M059J (cell line): Measurements from ENCODE around the gene PAPOLB. TPM values are rescaled to one million over a fixed set of nuclear protein-coding genes. Genes with fewer than 3 reads are reported as not detected.

Experiments
- DNase-seq: peaks from one replicate; pipeline ENCODE4 v3.0.0-alpha.2; 2012; ENCODE audit warnings: low read depth
- total RNA-seq: library from RNA; depleted of rRNA; stranded (reverse); fragments of >200 nt; shearing (Covaris generic); gene quantifications from 2 replicates; pipeline ENCODE4 v1.2.3, GENCODE V29; 2014

The PAPOLB gene
- total RNA-seq, 1 experiment from 2014 or later, result not detected

DNA sequence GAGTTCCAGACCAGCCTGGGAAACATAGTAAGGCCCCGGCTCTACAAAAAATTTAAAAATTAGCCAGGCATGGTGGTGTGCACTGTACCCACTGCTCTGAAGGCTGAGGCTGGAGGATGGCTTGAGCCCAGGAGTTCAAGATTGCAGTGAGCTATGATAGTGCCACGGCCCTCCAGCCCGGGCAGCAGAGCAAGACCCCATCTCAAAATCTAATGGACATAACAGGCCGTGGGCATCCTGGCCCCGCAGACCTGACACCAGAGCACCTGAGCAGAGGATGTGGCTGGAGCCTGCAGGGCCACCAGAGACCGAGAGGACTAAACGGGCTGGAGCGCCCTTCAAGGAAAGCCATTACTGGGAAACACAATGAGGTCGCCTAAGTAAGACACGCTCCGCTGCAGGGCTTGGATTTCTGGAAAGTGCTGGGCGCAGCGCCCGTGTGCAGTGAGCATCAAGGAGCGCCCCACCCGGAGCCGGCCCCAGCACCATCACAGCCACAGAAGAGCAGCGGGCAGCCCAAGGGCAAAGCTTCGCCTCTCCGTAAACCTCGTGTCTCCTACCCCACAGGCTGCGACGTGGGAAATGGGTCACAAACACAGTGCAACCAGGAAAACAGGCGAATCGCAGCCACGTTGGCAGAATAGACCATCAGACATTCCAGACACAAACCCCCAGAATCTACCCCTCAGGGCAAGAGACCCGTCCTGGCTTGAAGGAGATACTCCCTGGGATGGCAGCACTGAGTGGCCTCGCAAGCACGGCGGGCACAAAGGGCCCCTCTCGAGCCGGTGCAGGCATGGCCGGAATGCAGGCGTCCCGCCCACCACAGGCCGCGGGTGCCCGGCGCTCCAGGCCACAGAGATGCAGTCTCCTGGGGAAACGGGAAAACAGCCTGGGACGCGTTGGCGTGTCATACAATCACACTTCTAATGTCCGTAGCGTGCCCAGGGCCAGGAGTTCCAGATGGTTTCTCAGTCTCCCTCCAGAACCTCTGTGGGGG, 16.8 kb upstream of the PAPOLB start:
- DNase-seq, result peak; percentile 42

GRCh38 chr7:4876586-4876985, 14.8 kb upstream of the PAPOLB start:
- DNase-seq, result no peak

DNA sequence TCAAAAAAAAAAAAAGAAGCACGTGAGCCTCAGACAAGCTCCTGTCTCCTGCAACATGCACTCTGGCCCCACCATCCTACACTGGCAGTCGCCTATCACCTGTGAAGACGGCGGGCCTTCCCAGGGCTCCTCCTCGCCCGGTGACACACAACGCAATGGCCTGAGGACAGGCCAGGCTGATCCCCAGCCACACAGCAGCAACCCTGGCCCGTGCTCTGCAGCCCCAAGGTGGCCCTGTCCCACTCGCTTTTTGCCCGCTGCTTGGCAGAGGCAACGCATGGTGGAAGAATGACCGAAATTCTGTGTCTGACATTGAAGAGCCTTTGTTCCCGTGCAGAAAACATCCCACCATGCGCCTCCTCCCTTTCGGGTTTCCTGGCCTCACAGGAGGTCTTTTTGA, 13.6 kb upstream of the PAPOLB start:
- DNase-seq, result no peak

DNA sequence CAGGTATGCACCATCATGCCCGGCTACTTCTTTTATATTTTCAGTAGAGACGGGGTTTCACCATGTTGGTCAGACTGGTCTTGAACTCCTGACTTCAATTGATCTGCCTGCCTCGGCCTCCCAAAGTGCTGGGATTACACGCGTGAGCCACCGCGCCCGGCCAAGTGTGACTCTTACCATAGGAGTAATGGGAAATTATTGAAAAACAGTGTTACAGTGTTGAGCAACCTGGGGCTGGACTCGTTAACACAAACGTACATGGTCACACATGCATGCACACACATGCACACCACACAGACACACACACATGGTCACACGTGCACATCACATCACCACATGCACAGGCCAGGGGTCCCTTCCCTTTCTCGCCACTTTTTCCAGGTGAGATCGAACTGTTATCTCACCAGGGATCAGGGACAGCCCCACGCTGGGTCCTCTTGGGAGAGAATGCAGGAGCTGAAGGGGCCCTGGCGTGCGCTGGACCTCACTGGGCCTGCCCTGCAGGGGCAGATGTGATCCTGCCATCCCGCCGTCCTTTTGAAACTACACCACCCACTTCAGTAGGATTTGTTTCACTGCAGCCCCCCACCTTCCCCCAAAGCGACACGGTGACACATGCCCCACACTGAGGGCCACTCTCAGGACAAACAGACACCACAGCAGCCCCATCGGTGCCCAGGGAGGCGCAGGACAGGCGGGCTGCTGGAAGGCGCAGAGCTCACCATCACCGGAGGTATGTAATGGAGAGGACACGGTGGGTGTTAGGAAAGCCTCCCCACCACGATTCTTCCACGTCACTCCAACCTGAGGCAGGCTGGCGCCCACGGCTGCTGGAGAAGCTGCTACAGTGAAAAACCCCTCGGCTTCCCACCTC, 11.5 kb upstream of the PAPOLB start:
- no peak for DNase-seq

DNA sequence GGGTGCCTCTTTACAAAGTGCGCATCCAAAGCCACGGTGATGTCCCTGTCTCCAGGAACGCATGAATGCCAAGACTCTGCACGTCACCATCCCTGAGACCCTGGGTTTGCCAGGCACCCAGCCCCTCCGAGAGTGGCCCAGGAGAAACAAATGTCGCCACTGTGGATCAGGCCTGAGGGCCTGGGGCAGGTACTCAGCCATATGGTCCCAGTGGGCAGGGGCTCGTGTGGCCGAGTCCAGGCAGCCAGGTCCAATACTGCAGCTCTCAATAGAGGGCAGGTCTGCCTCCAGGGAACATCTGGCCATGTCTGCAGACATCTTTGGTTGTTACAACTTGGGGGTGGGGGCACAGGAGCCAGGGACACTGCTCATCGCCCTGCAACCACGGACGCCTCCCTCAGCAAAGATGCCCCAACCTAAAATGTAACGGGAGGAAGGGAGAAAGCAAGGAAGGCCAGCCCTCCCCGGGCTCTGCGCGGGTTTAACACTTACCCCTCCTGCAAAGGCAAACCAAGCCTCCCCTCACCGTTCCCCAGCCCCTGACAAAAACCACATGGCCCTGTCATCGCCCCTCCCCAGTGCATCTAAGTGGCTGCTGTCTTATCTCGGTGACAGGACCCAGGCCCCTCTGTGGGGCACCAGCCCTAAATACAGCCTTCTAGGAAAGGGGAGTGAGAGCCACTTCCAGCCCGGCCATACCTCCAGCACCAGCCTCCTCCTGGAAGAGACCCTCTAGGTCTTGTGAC, 10.3 kb upstream of the PAPOLB start:
- no peak for DNase-seq

- no peak for DNase-seq
These were observed 9.3 kb upstream of the PAPOLB start for GRCh38 chr7:4871056-4871680.

GRCh38 chr7:4868493-4868892, 6.7 kb upstream of the PAPOLB start:
- DNase-seq, result no peak

DNA sequence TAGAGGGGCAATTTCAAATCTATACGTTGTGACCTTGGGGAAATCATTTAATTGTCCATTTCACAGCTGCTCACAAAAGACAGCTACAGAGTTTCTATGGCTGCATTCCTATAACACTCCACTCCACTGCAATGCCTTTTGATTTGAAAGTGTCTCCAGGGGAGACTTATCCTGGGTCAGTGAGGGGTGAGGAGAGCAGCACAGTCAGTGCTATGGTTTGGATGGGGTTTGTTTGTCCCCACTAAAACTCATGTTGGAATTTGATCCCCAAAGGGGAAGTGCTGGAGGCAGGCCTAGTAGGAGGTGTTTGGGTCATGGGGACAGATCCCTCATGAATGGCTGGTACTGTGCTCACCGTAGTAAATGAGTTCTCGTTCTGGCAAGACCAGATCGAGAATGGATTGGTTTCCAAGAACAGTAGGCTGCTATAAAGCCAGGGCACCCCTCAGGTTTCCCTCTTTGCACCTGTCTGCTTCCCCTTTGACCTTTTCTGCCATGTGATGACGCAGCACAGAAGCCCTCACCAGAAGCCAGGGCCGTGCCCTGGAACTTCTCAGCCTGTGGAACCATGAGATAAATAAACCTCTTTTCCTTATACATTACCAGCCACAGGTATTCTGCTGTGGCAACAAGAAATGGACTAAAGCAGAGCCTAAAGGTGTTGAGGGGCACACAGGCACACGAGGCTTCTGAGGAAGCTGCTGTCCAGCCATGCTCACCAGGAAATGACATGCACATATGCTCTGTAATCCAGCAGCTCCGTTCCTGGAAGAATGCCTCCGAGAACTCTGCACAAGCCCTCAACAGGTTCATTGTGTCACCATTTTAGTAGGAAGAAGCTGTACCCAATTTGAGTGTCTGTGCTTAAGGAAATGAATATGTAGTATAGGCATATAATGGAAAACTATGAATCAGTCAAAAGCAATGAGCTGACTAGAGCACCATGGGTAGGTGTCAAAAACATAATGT, 5.0 kb upstream of the PAPOLB start:
- DNase-seq, result no peak

DNA sequence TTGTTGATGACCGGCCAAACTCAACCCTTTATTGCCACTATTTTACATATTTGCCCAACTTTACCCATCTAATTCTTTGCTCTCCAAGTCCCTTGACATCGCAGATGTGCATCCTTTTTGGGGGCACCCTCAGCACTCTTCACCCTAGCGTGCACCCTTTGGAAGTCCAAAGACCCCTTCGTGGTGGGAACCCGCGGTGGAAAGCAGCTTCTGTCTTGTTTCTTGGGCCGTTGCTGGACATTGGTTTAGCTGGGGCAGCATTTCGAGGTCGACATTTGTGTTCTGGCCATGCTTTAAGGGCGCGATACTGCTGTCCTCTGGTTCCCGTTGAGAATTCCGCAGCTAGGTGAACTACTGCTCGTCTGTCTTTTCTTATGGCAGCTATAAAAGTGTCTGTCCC, 326 bp upstream of the PAPOLB start:
- DNase-seq, result no peak

DNA sequence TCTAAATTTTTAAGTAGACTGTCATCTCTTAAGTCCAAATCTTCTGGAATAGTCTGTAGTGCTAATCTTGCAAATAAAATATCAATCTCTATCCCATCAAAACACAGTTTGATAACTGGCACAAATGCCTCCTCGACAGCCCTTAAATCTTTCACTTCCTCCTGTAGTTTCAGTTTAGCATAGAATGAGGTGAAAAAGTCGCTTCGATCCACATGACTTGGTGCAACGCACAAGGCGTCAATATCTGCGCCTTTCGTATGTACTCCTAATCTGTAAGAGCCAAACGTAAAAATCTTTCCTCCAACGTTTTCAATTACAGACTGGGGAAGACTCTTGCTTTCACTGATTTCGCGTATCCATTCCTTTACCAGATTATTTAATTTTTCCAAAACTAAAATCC, 603 bp downstream of the PAPOLB start:
- no peak for DNase-seq

- DNase-seq, result no peak
These were observed 4.6 kb downstream of the PAPOLB start for GRCh38 chr7:4857189-4857588.

DNA sequence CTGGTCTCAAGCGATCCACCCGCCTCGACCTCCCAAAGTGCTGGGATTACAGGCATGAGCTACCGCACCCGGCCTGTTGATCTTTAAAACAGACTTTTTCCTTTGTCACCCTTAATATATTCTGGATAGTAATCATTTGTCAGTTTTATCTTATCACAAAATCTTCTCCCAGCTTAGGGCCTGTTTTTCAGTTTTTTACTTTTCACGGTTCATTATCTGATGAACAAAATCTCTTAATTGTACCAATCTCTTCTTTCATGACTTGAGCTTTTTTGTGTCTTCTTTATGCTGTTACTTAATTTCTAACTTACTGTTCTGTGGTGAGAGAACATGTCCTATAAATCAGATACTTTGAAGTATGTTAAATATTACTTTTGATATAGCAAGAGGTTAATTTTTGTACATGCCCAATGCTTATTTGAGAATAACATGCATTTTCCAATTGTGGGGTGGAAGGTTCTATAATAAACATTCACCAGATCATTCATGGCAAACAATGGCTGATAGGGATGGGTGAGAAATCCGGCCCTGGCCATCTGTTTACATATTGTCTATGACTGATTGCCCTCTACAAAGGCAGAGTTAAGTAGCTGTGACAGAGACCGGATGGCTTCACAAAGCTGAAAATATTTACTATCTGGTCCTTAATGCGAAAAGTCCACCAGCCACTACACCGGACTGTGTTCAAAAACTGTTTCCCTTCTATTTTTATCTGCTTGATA, 5.3 kb downstream of the PAPOLB start:
- DNase-seq, result no peak

DNA sequence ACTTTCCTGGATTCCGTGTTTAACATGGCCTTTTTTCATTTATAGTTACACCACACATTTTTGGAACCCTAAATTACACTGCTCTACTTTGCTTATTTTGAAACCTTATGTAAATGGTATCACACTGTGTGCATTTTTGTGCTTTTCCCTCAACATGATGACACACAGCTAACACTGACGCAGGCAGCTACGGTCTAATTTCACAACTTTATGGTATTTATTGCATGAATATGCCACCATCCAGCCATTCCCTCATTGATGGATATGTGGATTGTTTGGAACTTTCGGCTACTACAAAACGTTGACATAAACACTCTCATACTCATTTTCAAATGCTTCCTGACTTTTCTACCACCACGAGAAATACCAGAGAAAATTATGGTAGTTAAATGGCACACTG, 6.9 kb downstream of the PAPOLB start:
- no peak for DNase-seq

DNA sequence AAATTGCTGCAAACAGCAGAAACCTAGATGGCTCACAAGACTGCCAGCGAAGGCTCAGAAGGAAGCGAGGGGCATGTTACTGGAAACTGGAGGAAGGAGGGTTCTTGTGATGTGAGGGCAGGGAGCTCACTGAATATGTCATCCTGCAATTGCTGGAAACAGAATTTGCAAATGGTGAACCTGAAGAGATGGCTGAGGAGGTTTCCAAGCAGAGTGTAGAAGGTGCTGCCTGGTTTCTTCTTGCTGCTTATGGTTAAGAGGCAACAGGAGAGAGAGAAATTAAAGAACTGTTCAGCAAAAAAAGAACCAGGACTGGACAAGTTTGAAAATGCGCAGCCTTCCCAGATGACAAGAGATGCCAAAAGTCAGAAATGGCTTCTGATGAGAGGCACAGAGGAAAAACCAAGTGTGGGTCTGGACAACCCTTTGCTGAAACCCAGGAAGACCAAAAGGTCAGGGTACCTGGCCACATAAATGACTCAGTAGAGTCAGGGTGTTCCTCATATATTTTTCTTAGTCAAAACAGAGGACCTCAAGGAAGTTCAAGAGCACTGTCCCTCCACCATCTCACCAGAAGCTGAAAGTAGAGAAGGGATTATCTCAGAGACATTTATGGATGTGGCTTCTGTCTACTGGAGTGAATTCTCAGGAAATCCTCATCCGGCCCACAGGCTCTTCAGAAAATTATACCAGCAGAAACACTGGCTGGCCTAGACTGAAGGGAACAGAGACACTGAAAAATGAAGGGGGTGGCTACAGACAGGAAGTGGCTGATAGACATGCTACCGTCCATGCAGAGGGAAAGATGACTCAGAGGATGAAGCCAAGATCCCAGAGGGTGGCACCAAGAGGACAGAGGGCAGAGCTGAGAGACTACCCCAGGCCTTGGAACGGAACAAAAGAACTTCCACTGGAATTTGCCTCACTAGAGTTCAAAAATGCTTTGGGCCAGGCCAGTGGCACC, 10.1 kb downstream of the PAPOLB start:
- DNase-seq, result peak; percentile 47

- no peak for DNase-seq
These were observed 11.5 kb downstream of the PAPOLB start for GRCh38 chr7:4850262-4850795.

- DNase-seq, result peak; percentile 48
These were observed 12.4 kb downstream of the PAPOLB start for GRCh38 chr7:4849390-4849789.

DNA sequence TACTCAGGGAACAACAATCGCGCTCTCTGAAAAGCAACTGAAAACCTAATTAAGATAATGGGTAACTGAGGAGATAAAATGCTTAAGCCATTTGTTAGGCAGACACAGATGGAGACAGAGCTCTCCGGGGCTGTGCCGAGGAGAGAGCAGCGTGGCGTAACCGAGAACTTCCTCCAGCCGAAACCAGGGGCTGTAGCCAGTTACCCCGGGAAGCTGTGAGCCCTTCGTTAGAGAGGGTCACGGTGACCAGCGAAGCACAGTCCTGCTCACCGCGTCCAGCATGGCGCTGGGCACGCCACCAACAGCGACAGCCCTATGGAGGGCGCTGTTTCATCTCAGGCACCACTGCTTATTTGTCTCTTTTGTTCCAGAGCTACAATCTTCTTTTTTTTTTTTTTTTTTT, 16.1 kb downstream of the PAPOLB start:
- DNase-seq, result no peak
